Panc1 (cell line): ENCODE data around the gene THRB.

ENCODE experiments used
- POLR2AphosphoS5 ChIP-seq: IDR thresholded peaks from 2 replicates; pipeline ENCODE4 v1.6.1; 2012; ENCODE audit warnings: mild to moderate bottlenecking, low read depth, low read length, moderate library complexity
- TF ChIP-seq, protein P1 (sequence below): fragments of 450-650 bp; IDR thresholded peaks from 2 replicates; pipeline ENCODE4 v1.5.1; 2017; ENCODE audit warnings: mild to moderate bottlenecking

- TF ChIP-seq, protein P1, sequence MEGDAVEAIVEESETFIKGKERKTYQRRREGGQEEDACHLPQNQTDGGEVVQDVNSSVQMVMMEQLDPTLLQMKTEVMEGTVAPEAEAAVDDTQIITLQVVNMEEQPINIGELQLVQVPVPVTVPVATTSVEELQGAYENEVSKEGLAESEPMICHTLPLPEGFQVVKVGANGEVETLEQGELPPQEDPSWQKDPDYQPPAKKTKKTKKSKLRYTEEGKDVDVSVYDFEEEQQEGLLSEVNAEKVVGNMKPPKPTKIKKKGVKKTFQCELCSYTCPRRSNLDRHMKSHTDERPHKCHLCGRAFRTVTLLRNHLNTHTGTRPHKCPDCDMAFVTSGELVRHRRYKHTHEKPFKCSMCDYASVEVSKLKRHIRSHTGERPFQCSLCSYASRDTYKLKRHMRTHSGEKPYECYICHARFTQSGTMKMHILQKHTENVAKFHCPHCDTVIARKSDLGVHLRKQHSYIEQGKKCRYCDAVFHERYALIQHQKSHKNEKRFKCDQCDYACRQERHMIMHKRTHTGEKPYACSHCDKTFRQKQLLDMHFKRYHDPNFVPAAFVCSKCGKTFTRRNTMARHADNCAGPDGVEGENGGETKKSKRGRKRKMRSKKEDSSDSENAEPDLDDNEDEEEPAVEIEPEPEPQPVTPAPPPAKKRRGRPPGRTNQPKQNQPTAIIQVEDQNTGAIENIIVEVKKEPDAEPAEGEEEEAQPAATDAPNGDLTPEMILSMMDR: no peak
- TF ChIP-seq POLR2AphosphoS5: no peak
Observed at GRCh38 chr3:24363242-24363641, 131.4 kb downstream of the THRB start.
